Adipose tissue (tissue), 3 donors: ENCODE results near the gene AP5Z1. TPM values are rescaled to one million over a fixed set of nuclear protein-coding genes. Genes with fewer than 3 reads are reported as not detected.

Experiments
- polyA plus RNA-seq, 3 donors: library from polyadenylated mRNA; stranded (reverse); fragments of 200-250 nt; gene quantifications; one replicate each; pipeline ENCODE4 v1.2.3, GENCODE V29; 2013
- donor health status: healthy with polysubstance abuse.
- donor health status: Bipolar disorder and iron deficiency.
- donor health status: healthy.

AP5Z1 gene
- polyA plus RNA-seq, 3 donors: 19.6 to 41.5 (median 35.0) TPM

Other genes with a start within 250 kb of the AP5Z1 start
- gene FOXK1, start 93.3 kb upstream of the AP5Z1 start, polyA plus RNA-seq: 1 to 10 TPM; 4.7 to 9.1 (median 7.8) TPM
- gene PAPOLB, start 86.4 kb downstream of the AP5Z1 start, polyA plus RNA-seq: not detected
- 1 to 10 TPM; 1.9 to 6.2 (median 3.2) TPM for gene RADIL, start 108.1 kb downstream of the AP5Z1 start, polyA plus RNA-seq
- not detected for gene MMD2, start 183.6 kb downstream of the AP5Z1 start, polyA plus RNA-seq